GM12875 (cell line): ENCODE data around the gene FCAMR.

Experiments used
- H3K4me3 ChIP-seq: one replicate; pipeline ENCODE4 v1.5.1; 2011; ENCODE audit warnings: low read depth, low read length, control low read depth
- TF ChIP-seq, protein P1 (sequence below): IDR thresholded peaks from 2 replicates; pipeline ENCODE4 v1.5.1; 2011; ENCODE audit warnings: low read depth, mild to moderate bottlenecking, control low read depth, inconsistent platforms, low read length, moderate library complexity, borderline replicate concordance; ENCODE audit not compliant: insufficient read depth

Gene FCAMR

GRCh38 chr1:206918076-206918475 lies 52.2 kb downstream of the FCAMR start:
- peak overlapping the region; percentile 76 for H3K4me3 ChIP-seq
- TF ChIP-seq, protein P1, sequence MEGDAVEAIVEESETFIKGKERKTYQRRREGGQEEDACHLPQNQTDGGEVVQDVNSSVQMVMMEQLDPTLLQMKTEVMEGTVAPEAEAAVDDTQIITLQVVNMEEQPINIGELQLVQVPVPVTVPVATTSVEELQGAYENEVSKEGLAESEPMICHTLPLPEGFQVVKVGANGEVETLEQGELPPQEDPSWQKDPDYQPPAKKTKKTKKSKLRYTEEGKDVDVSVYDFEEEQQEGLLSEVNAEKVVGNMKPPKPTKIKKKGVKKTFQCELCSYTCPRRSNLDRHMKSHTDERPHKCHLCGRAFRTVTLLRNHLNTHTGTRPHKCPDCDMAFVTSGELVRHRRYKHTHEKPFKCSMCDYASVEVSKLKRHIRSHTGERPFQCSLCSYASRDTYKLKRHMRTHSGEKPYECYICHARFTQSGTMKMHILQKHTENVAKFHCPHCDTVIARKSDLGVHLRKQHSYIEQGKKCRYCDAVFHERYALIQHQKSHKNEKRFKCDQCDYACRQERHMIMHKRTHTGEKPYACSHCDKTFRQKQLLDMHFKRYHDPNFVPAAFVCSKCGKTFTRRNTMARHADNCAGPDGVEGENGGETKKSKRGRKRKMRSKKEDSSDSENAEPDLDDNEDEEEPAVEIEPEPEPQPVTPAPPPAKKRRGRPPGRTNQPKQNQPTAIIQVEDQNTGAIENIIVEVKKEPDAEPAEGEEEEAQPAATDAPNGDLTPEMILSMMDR = no peak

DNA sequence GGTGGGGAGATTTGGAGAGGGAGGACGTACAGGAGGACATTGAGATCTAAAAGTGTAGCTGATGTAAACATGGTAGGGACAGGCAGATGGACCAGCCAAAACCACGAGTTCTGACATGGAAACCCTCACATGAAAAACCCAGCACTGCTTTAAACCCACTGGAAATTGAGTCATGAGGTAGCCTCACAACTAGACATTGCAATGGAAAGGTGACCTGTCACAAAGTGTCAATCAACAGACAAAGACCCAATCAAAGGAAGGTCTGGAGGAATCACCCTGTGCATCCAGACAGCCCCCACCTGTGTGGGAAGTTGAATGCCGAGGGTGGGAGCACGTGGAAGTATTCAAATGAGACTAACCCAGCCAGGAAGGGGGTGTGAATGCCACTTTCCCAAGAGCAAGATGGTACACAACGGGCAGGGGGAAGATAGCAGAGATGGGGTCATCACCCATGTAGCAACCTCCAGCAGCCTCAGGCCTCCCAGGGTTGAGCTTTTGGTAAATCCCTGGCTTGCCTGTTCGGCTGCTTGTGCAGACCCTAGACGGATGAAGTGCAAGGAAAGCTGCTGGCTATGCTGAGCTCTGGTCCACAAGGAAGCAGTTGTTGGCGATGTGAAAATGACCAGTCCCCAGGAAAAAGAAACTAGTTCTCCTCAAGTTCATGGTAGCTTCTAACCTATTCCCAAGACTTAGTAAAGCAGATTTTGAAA lies 54.1 kb downstream of the FCAMR start:
- H3K4me3 ChIP-seq = no peak overlapping the region
- TF ChIP-seq, protein P1 = no peak

- TF ChIP-seq, protein P1 = no peak
These were observed 55.1 kb downstream of the FCAMR start for GRCh38 chr1:206915030-206915735.

DNA sequence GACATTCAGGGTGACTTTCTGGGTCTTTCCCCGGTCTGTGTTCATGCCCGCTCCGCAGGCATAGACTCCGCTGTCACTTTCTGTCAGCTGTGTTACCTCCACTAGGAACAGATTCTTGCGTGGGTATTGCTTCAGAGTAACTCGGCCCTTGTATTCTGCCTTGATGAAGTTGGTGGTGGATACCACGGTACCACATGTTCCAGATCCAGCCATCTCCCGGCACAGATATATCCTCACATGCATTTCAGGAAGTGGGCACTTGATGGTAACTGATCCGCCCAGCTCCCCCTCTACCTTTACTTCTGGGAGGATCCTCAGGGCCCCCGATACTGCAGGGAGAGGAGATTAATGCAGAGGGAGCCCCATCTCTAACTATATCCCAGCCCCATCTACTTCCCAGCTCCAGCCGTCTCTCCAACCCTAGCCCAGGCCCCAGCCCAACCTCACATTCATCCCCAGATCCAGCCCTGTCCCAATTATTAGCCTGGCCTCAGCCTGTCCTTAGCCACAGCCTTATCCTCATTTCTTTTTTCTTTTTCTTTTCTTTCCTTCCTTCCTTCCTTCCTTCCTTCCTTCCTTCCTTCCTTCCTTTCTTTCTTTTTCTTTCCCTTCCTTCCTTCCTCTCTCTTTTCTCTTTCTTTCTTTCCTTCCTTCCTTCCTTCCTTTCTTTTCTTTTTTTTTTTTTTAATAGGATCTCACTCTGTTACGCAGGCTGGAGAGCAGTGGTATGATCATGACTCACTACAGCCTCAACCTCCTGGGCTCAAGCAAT lies 56.3 kb downstream of the FCAMR start:
- TF ChIP-seq, protein P1 = no peak

More at GRCh38 chr1:206915030-206915735, 55.1 kb downstream of the FCAMR start:
- H3K4me3 ChIP-seq = no peak overlapping the region

GRCh38 chr1:206912445-206913095 lies 57.7 kb downstream of the FCAMR start:
- TF ChIP-seq, protein P1 = peak; percentile 71
- no peak overlapping the region for H3K4me3 ChIP-seq

More for the DNA sequence above, 56.3 kb downstream of the FCAMR start:
- H3K4me3 ChIP-seq = no peak overlapping the region

GRCh38 chr1:206911064-206911663 lies 59.1 kb downstream of the FCAMR start:
- no peak overlapping the region for H3K4me3 ChIP-seq
- TF ChIP-seq, protein P1 = peak; percentile 36; the same call in 1 of the 2 replicates
